ENCODE results near the gene ITGA3. TPM values are rescaled to one million over a fixed set of nuclear protein-coding genes. Genes with fewer than 3 reads are reported as not detected.

ITGA3 gene
- total RNA-seq, 1 donor from 2014 or later = 211 TPM

DNA sequence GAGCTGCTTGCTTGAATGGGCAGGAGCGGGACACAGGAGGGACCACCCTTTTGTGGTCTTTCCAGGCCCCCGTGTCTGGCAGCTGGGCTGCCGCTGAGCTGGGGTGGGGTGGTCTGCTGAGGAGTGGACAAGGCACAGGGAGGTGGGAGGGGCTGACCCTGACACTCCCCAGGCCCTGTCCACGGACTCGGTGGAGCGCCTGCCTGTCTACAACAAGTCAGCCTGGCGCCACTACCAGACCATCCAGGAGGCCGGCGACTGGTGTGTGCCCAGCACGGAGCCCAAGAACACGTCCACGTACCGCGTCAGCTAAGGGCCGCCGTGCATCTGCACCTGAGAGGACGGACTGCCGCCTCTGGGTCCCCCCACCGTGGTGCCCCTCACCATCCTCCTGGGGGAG is 53.9 kb downstream of the ITGA3 start:
- no peak for DNase-seq (ENCODE audit: low spot score)

DNA sequence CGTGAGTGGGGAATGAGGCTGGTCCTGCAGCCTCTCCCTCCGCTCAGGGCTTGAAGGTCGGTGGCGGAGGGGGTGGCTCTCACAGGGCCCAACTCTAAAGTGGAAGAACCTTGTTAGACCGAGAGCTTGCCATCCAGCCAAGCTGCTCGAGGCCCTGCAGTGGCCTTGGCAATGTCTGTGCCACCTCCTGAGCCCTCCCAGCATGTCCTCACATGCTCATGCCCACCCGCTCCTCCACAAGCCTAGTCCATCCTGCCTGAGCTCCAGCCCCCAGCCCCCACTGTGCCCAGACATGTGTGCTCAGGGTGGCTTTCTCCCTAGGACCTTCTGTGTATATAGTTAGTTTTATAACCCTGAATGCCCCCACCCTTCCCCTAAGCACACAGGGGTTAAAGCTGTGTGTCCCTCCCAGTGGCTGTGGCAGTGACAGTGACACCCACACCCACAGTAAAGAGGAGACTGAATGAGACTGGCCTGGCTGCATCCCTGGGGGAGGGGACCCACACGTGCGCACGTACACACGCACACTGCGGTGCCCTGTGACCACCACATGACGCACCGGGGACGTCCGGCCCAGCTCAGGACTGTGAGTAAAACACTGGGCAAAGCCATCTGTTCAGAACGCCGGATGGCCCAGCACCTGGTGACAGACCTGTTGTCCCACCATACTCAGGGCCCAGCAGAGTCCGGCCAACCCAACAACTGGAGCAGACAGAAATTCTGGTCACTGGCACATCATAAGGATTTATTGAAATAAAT is 54.9 kb downstream of the ITGA3 start:
- DNase-seq (ENCODE audit: low spot score) = no peak

DNA sequence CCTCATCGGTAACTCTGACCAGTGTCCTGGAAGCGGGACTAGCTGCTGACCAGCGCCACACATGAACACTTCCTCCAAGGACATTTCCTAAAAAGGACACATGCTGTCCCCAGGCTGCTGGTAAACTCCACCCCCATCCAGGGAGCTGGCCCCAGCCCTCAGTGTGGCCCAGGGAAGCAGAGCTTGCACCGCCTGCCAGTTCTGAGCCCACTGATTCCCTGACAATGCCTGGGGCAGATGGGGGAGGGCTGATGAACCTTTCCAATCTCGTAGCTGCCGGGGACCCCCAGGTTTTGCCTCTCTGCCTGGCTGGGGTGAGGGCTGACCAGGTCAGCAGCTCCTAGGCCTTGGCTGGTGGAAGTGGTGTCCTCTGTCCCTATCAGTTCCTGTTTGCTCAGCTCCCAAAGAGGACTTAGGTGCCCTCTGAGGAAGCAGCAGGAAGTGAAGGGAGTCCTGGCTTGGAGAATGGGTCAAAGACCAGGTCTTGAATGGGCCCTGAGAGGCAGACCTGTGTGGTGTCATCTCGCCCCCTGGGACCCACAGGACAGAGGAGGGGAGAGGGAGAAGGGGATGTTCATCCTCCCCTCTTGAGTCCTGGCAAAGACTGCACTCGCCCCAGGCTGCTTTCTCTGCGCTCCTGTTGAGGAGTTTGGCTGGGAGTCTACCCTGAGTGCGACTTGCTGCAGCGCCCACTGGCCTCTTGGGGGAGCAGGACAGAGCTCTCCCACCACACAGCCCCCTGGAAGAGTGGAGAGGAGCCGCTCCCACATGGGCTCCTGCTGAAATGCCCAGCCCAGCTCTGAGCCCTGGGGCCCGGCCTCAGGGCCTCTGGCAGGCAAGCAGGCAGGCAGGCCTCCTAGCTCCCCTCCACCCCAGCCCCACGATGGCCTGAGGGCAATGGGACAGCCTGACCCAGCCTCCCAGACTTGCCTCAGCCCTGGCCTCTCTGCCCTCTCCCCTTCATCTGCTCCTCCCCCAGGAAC is 56.1 kb downstream of the ITGA3 start:
- DNase-seq (ENCODE audit: low spot score) = no peak

DNA sequence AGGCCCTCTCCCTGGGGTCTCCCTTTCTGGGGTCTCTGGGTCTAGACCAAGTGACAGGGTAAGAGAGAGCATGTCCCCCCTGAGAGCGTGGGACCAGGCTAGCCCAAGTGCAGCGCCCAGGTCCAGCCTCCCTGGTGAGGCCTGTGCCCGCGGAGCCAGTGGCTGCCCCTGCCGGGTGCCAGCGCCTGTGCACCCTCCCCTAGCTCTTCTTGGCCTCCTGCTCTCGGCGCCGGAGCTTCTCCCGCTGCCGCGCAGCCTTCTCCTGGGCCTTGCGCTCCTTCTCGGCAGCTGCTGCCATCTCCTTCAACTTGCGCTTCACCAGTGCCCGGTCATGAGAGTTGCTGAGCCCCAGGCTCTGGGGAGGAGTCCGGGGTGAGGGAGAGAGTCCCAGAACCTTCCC is 56.8 kb downstream of the ITGA3 start:
- DNase-seq (ENCODE audit: low spot score) = no peak

DNA sequence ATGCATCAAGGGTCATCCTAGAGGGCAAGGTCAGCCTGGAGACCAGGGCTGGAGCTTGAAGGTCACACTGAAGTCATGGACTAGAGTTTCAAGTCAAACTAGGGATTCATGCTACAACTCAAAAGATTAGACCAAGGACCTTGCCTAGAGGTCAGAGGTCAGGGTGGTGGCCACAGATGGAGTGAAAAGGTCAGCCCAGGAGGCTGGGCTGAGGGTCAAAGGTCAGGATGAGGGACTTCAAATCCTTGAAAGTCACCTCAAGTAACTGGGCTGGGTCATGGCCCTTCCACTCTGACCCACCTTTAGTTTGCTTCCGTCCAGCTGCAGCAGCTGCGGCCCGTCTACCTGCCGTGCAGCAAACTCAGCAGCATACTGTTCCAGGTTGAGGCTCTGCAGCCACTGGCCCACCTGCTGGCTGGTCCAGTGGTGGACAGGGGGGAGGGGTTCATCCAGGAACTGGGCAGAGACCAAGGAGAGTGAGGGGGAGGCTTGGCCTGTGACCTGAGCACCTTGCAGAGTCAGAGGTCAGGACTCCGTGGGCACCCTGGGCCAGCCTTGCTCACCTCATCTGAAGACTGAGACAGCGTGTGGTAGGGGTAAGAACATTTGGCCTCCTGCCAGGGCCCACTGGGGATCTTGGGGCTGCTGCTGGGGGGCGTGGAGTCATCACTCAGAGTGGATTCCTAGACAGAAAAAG is 57.9 kb downstream of the ITGA3 start:
- DNase-seq (ENCODE audit: low spot score) = no peak

DNA sequence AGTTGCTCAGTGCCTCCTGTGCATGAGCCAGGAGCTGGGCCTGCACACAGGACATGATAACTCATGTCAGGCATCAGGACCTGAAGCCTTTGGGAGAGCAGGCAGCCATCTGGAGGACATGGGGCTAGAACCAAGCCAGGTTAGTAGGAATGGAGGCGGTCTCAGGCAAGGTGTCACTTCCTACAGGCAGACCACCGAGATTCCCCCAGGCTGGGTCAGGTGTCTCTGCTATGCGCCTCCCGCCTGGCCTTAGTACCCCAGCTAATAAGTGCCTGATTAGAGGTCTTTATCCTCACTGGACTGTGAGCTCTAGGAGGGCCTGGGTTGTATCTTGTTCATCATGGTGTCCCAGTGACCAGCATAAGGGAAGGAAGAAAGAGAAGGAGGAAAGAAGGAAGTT is 58.5 kb downstream of the ITGA3 start:
- DNase-seq (ENCODE audit: low spot score) = no peak

DNA sequence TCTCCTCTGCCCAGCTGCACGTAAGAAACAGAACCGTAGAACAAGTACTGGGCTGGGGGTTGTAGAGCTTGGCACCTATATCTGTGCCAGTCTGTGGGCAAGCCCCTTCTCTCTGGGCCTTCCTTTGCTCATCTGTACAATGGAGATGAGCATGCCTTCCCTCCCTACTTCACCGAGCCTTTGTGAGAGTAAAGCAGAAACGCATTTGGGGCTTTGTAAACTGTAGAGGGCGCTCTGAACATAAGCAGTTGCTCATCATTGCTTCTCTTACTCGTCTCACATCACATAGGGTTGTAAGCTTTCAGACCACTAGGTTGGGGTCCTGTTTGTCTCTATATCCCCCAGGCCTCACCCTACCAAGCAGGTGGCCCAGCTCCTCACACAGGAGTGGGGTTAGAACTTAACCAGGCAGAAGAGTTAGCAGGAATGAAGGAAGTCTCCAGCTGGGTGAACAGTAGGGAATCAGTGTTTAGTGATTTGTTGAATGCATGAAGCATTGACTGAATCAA is 59.0 kb downstream of the ITGA3 start:
- DNase-seq (ENCODE audit: low spot score) = no peak

DNA sequence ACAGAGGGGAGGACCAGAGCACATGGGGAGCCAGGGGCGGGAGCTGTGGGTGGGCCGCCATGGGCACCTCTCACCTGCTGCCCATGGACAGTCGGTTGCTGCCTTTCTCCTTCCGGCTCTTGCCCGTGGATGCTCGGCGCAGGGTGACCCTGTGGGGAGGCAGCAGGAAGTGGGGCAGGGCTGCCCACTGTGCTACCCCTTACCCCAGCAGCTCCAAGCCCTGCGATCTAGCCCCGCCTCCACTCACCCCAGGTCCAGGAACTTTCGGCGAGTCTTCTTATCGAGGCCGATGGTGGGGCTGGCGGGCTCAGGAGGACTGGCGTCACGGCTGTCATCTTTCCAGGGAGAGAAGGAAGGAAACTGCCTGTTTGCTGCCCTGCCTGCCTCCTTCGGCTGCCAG is 59.8 kb downstream of the ITGA3 start:
- DNase-seq (ENCODE audit: low spot score) = no peak

DNA sequence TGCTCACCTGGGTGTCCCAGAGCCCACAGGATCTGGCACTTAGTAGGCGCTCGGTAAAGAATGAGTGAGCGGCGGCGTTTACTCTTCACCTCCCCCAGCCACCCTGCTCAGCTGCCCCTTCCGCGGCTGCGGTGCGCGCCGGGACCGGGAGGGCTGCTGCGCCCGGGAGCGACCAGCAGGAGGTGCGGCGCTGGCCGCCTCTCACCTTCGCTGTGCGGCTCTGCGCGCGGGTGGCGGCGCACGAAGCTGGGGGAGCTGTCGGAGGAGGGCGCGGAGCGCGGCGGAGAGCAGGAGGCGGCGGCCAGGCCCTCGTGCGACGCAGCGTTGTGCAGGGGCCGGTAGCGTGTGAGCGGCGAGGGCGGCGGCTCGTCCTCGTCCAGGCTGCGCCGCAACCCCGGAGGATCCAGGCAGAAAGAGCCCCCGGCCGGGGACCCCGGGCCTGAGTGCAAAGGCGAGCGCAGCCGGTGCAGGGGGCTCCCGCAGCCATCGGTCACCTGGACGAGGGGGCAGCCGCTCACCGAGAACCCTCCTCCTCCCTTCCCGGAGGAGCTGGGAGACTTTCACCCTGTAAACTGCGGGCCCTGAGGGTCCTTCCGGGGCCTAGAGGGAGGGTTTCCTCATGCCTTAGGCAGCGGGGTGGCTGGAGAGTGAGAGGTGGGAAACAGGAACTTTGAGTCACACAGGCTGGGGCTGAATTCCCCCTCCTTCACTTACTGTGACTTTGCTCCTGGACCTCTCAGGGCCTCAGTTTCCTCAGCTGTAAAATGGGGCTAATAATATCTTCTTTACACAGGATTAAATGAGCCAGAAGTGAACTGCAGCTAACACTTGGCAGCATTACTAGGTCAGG is 61.5 kb downstream of the ITGA3 start:
- no peak for DNase-seq (ENCODE audit: low spot score)

DNA sequence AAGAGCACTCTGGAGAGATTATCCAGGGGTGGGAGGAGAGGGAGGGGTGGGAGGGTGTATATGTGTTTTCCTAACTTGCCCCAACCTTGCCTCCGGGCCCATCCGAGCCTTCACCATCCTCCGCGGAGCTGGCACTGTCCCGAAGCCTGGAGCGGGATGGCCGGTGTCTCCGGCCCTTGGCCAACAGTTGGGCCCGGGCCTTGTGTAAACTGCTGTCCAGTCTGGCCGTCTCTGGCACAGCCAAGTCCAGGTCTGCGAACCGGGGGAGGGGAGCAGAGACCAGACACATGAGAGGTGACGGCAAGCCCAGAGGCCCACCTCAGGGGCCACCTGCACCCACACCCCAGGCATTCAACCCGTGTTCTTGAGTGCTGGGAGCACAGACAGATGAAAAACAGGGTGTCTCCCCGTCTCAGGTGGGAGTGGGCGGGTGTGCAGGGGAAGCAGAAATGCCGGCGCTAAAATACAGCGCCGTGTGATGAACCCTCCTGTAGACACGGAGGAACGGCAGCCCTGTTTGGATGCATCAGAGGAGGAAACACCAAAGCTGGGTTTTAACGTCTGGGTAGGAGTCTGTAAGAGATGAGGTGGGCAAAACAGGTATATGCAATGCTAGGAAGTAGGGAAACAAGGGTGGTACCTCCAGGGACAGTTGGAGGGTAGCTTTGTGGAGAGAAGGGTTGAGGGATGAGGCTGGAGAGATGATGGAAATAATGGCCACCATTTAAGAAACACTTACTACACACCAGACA is 62.3 kb downstream of the ITGA3 start:
- no peak for DNase-seq (ENCODE audit: low spot score)

DNA sequence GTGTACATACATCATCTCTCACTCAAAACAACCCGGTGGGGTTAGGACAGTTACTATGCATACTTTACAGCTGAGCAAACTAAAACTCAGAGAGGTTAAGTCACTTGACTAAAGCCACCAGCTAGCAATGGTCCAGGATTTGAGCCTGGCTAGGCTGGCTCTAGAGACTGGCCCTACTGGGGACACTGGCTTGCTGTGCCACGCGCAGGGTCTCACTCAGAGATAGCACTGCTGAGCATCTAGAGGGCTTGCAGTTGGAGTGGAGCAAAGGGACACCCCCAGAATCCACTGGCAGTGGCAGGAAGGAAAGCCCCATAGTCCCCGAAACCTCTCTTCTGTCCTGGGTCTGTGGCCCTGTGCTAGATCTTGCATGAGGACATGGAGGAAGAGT is 62.9 kb downstream of the ITGA3 start:
- DNase-seq (ENCODE audit: low spot score) = no peak

DNA sequence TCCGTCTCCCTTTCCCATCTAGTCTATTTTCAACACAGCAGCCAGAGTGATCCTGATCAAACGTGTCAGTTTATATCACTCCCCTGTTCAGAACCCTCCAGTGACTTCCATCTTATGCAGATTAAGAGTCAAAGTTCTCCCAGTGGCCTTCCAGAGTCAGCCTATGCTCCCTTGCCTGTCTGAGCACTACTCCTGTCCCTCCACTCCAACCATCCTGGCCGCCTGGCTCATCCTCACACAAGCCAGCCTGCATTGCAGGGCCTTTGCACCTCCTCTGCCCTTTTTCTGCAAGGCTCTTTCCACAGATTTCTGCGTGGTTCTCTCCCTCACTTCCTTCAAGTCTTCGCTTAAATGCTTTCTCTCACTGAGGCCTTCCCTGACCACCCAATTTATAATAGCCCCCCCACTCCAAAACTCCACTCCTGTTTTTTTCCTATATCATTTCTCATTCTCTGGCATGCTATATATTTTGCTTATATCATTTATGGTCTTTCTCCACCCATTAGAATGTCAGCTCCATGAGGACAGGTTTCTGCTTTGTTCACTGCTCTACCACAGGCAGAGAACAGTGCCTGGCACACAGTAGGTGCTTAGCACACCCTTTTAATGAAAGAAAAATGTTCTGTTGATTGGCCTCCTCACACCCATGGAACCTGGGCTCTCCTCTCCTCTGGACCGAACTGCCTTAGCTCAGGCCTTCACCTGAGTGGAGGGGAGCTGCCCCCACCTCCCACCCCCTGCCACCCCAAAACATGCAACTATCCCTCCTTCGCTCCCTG is 64.8 kb downstream of the ITGA3 start:
- no peak for DNase-seq (ENCODE audit: low spot score)

DNA sequence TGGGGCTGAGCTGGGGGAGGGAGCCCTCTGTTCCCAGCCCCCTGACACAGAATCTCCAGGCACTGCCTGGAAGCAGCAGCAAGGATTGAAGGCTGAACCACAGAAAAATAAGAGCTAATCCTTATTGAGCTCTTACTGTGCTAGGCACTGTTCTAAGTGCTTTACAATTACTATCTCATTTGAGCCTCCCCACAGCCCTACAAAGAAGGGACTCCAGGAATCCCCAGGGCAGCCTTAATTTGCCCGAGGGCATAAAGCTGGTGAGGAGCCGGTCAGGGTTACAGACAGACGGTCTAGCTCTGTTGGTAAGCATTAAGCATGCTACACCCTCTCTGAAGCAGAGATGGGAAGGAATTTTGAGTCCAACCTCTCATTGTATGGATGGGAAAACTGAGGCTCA is 67.0 kb downstream of the ITGA3 start:
- no peak for DNase-seq (ENCODE audit: low spot score)

DNA sequence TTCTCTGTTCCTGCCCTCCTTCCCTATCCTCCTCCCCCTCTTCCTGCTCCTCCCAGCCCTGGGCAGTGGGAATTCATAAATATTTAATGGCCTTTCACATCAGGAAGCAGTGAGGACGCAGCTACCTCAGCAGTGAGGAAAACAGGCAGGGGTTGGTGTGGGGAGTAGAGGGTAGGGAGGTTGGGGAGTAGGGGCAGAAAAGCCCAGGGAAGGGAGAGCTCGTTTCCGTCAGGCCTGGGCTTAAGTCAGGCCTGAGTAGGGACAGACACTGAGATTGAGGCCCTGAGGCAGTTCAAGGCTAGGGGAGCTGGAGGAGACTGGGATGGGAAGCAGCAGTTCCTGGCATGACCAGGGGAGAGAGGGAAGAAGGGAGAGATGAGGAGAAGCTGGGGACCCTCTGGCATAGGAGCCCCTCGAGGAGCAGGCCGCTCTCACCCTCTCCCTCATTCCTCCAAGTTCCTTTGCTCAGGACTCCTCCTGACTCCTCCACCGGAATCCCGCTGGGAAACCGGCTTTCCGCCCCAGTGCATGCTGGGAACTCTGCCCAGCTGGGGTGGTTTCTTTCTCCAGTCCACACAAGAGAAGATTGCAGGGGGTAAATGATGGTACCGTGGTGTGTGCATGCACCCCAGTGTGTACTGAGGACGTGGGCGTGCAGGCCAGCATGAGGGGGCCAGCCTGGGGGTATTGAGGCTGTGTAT is 67.9 kb downstream of the ITGA3 start:
- no peak for DNase-seq (ENCODE audit: low spot score)

DNA sequence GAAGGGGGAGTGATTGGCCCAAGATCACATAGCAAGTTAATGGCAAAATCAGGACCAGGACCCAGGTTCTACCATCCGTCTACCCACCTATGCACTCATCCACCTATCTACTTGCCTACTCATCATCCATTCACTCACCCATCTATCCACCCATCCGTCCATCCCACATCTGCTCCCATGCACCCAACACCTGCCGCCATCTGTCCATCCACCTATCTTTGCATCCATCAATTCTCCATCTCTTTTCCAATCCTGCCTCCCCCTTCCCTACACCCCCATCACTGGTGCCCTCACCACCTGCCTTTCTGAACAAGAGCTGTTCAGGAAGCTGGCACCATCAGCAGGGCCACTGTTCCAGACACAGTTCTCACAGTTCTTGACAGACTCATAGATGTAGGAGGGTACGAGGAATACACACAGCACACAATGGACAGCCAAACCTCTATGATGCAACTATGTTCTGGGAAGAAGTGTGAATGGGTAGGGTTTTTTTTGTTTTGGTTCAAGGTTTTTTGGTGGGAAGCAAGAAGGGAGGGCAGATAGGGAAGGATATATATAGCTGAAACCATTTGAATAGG is 69.6 kb downstream of the ITGA3 start:
- no peak for DNase-seq (ENCODE audit: low spot score)

DNA sequence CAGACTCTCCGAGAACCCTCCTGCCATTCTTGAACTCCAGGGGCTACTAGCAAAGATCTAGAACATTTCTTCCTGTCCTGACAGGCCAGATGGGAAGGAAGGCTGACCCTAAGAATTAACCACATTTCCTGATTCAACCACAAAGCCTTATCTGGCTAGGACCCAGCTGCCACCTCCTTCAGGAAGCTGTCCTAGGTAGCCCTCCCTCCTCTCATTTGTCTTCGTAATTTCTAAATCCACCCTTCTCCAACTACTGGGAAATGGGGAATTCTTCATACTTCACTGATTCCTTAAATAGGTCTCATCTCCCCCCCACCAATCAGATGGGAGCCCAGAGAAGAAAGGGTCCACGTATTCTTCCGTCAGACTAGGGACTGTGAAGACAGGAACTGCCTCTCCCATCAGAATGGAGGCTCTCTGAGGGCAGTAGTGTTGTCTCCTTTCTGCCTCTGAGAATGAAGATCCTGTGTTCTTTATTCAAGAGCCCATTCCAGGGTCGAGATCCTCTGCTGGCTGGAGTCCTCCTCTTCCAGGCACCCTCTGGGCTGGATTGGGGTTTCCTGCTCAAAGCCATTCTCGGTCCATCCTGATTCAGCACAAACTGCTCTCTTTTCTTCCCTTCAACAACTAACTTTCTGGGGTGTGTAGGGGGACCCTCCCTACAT is 71.9 kb downstream of the ITGA3 start:
- no peak for DNase-seq (ENCODE audit: low spot score)

DNA sequence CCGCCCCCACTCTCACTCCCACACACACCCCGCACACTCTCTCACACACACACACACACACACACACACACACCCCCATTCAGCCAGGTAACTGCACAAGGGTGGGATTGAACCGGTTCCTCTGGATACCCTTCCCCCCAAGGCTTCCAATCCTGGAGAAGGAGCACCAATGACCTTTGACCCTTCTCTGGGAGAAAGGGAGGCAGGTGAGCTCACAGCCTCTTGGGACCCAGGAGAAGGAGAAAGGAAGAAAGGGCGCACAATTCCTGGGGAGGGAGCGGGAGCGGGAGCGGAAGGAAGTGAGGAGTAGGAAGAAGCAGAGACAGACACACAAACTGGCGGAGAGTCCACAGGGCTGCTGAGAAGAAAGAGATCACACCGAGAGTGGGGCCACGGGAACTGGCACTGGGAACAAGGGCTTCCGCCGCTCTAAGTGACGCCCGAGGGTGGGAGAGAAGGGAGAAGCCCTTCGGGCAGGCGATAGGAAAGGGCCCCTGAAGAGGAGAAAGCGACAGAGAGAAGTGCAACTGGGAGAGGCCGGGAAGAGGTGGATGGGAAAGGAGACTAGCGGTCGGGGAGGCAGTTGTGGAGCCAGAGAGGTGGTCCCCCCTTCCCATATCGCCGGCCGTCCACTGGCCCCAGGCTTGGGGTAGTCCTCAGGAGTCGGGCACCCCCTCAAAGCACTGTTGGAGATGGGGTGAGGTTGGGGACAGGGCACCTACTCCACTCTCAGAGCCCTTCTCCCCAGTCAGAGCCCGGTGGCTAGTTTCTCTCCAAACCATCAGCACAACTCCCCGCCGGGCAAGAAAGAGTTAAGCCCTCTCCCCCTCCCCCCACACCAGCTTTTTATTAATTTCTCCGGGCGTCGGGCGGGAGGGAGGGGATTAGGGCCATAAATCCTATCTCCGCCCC is 72.8 kb downstream of the ITGA3 start:
- DNase-seq (ENCODE audit: low spot score) = peak; percentile 43

Data from ureter (tissue), 1 donor.